HG03378 (cell line): ENCODE results near the gene THAP3.

Experiments
- ATAC-seq: cut with Tn5 transposase; IDR thresholded peaks from one replicate; pipeline ENCODE4 v1.9.1; 2021; ENCODE audit warnings: mild to moderate bottlenecking, moderate library complexity; ENCODE audit not compliant: unreplicated experiment

THAP3 gene

DNA sequence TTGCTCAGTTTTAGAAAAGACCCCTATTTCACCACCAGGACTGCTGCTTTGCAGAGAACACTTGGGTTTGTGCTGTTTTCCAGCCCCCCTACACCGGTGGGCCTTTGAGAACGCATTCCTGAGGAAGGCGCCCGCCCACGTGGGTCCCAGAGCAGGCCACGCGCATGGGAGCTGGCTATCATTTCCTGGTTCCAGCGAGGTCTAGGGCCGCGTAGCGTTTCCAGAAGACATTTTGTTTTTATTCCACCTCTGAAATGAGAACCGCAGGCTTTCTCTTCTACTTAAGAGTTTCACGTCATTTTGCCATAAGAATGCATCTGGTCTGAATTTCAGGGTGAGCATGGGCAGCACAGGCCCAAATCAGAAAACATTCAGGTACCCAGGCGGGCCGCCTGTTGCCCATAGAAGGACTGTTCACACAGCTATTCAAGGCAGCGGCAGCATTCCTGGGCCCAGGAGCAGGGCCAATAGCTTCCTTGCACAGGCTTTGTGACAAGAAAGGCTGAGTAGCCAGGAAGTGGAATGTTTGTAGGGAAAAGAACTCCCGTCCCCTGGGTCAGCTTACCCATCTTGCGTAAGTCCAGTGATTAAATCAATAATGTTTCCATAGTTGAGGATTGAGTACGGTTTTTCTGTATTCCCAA is 20.6 kb upstream of the THAP3 start:
- no peak for ATAC-seq

DNA sequence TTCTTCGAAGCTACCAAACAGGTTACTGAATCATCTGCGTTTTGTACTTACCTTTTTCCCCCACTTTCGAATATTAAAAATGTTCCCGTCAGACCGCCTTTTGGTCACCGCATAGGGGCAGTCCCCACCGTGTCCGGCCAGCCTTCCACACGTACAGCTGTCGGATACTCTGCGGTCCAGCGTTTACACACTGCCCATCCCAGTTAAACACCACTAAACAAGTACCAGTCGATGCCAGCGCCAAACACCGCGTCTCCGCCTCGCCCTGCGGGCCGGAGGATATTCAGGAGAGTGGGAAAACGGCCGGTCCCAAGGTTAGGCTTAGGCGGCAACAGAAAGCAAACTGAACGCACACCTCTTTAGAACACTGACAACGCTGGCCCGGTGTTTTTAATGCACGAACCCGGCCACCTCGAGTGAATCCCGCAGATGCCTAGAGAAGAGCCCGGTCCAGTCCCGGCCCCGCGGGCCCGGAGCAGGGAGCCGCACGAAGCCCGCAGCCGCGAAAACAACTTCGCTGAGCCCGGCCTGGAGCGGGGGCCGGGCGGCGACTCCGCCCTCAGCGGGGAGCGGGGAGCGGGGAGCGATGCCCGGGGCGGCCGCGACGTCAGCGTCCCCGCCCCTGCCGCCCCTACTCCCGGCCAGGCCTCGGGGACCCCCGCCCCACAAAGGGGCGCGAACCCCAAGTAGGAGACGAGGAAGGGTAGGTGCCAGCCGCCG is 11.9 kb upstream of the THAP3 start:
- ATAC-seq, result peak; percentile 21

DNA sequence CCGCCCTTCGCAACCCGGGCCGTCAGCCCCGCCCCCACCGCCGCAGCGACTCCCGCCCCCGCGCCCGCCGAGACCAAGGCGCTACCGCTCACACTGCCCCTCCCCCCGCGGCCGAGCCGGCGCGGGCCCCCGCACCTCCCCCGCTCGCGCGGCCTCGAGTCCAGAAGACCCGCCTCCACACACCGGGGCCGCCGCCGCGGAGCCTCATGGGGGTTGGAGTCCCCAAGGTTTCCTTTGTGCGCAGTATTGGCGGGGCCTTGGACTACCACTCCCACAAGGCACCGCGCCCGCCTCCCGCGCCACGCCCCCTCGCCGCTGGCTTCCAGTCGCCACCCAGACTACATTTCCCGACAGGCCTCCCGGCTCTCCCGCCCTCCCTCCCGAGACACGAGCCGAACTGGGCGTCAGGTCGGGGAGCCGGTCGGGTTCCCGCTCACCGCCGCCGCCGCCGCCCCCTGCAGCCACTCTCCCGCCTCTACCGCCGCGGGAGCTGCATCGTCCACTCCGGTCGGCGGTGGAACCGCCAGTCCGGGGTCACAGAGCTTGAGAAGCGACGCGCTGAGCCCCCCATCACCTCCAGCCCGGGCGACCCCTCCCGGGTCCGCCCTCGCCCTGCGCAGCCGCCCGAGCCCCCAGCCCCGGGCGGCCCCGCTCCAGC is 11.2 kb upstream of the THAP3 start, which contains the start of gene PHF13:
PHF13 (plus strand) TSS at position 371 of the 658 bp plus-strand sequence. CDS start 336 bp downstream, outside the sequence.
- ATAC-seq, result peak; percentile 80

DNA sequence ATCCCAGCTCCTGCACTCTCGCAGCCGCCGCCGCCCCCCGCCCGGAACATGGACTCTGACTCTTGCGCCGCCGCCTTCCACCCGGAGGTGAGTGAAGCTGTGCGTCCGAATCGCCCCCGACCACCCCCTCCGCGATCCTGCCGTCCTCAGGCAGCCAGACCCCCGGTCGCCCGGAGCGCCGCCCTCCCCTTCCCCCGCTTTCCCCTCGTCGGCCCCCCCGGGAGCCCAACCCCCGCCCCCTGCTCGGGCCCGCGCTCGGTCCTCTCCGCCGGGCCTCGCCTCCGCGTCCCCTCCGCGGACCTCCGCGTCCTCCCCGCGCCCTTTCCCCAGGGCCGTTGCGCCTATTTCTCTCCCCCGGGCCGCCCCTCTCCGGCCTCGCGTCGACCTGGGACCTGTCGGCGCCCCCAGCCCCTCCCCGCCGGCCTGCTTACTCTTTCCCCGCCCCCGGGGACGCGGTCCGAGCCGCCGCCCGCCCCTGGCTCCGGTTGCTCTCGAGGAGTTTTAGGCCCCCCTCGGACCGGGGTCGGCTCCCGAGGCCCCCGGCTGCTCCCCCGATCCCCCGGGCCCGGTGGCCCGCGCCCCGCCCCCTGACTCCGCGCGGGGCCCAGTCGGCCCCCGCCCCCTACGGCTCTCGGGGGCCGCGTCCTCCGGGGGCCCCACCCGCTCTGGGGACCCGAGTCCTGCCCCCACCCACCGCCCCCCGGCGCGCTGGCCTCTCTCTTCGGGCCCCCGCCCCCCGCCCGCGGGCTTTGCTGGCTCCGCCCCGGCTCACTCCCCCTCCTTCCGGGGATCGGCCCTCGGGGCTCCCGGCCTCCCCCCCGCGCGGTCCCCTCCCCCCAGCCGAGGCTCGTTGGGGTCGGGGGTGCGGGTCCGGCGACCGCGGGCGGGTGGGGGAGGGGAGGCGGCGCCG is 10.4 kb upstream of the THAP3 start:
- no peak for ATAC-seq

DNA sequence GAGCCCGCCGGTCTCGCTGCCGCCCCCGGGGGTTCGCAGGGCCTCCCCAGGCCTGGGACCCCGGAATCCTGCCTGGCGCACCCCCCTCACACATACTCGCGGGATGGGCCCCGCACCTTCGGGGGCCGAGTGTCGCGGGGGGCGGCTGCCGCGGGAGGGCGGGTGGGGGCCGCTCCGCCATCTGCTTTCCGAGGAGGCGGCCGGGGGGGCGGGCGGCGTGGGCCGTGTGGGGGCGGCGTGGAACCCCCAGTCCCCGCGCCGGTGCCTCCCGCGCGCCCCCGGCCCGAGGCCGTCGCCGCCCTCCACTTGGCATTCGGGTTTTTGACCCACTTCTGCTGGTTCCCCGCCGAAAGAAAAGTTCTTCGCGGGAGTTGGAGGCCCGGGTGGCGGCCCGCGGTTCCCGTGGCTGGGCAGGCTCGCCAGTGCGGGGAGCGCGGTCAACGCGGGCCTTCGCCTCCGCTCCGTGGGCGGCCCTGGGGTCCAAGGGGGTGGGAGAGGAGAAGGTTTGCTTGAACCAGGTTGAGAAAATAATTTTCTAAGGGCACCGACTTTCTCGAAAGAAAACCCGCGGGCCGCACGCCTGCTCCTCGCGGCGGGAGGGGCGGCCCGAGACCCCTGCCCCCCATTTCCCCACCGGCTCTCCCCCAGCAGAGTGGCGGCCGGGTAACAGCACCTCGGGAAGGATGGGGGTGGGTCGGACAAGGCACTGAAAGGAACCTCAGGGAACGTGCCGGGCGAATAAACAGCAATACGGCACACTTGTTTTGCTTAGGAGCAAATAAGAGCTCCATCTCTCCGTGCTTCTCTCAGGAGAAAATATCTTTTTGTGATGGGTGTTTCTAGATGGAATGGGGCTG is 9.5 kb upstream of the THAP3 start:
- no peak for ATAC-seq

DNA sequence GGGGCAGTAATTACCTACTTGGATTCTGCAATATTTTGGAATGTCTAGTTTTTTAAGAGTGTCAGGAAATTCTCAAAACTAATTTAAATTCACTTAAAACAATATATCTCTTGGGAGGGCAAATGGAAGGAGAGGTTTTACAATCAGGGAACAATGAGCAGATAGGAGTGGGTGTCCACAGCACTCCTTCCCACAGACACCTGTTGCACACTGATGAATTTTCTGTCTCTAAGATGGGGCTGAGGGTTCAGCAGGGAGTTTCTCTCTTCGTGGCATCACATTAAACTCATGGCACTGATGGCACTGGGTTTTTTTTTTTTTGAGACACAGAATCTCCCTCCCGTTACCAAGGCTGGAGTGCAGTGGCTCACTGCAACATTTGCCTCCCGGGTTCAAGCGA is 5.6 kb upstream of the THAP3 start:
- no peak for ATAC-seq

DNA sequence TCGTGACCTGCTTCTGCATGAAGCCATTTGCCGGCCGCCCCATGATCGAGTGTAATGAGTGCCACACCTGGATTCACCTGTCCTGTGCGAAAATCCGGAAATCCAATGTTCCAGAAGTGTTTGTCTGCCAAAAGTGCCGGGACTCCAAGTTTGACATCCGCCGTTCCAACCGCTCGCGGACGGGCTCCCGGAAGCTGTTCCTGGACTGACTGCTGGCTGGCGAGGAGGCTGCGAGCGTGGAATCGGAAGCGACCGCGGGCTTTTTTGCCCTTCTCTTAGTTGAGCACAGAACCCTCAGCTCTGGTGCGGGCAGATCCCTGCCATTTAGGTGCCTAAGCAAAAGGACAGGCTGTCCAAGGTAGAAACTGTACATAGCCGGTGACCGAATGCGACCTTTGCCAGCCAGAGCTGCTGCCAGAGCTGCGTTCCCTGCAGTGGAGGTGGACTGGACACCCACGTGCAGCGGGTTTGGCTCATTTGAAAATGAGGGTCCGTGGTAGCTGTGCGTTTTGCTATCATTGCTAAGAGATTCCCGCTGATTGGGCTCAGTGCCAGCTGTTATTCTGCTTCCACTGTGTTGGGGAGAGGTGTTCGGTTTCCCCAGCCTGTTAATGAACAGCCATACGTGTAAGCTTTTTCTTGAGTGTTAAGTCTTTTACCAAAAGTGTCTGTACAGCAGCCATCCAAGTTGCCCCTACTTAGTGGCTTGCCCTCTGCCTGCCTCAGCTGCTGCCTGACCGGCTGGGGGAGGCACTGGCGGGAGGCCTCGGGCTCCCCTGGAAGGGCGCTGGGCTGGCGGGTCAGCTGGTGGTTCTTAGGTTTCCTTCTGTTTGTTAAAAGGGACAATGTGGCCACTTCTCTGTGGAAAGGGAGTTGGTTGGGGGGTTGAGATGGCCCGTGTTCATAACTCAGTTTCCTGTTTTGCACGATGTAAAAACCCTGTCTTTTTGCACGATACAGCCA is 3.0 kb upstream of the THAP3 start:
- ATAC-seq, result no peak

DNA sequence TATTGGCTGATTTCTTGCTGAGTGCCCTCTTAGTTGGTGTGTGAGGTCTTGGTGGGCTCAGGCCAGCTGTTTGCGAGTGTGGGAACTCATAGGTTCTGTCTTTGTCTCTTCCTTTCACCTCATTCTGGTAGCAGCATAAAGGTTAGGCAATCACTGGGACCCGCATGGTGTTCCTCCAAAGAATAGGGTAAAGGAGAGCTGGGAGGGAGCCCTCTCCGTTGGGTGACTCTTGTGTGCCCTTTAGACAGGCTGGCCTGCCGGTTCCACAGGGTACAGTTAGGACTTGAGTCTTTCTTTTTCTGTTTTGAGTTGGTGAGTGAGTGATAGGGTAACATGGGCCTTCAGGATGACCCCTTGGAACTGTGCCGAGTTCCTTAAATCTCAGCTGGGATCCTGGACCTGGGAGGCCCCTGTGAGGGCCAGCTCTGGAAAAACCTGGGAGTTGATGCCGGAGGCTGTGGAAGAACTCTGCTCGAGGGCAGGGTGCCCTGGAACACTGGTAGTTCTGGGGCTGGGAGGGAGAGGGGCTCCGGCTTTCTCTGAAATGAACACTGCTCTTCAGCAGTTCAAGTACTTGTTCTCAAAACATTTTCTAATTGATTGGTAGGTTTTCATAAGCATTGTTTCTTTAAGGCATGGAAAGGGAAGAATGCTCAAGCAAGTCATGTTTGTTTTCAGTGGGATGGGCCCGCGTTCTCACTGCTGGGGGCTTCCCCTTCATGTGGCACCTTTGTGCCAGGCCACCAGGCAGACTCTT is 2.1 kb upstream of the THAP3 start:
- ATAC-seq, result no peak

DNA sequence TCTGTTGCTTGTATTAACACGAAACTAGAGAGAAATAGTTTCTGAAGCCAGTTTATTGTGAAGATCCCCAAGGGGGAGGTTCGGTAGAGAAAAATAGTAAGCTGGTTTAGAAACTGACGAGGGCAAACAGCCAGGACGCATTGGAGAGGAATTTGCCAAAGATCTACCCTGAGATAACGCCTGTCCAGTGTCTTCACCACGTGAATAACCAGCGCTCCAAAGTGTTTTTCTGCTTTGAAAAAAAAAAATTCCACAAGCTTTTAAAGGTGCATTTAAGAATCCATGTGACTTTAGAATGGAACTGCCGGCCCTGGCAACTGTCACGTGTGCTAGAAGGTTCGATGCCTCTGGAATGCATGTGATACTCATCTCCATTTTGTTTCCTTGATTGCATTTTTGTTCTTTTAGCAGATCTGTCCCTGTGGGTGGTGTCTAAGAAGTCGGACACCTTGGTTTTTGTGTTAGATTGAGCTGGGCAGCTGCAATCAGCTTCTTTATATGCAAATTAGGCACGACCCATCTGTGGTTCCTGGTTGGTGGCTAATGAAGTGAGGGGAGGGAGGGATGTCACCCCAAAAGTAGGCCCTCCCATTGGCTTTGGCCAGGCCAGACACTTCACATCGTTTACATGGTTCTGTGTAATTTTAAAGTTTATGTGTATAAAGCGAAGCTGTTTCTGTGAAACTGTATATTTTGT is 1.3 kb upstream of the THAP3 start:
- no peak for ATAC-seq

DNA sequence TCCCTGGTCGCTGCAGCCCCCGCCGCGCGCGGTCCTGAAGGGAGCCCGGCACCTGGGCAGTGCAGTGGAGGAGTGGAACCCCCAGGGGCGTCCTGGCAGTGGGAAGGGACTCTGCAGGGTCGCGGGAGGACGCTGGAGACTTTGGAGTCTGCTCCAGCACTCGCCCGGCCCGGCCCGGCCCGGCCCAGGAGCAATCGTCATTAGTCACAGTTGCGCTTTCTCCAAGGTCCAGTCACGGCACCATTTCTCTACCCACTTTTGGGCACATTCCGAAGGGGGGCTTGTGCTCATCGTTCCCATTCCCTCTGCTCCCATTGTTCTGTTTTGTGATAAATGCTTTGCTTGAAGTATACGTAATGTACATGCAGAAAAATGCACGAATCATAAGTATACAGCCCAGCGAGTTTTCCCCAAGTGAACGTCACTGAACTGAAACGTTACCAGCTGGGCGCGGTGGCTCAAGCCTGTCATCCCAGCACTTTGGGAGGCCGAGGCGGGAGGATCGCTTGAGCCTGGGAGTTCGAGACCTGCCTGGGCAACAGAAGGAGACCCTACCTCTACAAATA is 999 bp downstream of the THAP3 start:
- peak; percentile 12 for ATAC-seq

DNA sequence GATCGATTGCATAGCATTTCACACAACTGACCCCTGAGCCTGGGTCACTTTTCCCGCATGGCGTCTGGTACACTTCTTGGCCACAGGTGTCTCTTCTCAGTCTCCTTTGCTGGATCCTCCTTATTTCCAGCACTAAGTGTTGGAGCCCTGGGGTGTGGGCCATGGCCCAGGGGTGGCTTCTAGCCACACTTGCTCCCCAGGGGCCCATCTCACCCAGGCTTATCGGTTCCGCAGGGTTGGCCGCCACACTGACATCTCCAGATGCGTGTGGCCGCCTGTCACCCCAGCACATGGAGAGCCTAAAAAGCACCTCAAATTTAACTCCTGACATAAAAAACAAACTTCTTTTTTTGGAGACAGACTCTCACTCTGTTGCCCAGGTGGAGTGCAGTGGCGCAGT is 2.4 kb downstream of the THAP3 start:
- ATAC-seq, result no peak

DNA sequence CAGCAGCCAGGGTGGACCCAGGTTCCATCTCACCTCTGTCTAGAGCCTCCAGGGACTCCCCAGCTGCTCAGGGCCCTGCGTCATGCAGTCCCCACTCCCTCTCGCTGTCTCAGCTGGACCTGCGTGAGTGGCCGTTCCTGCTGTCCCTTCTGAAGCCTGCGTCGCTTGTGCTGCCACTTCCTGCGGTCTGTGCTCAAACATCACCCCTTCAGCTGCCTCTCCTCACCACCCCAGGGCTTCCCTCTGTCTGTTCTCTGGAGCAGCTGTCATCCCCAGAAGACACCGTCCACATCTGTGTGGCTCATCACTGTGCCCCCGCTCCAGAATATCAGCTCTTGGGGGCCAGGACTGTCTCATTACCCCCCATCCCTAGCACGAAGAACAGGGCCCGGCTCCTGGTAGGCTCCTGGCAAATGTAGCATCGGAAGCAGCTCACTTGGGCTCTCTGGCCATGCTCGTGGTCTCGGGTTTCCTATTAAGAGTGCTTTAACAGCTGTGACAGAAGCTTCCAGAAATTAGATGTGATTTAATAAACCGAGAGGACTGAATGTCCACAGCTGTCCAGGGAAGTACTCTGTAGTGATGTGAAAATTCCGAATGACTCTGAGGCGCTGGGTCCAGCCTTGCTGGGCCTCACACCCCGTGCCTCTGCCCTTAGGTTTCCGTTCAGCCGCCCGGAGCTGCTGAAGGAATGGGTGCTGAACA is 3.3 kb downstream of the THAP3 start:
- no peak for ATAC-seq

DNA sequence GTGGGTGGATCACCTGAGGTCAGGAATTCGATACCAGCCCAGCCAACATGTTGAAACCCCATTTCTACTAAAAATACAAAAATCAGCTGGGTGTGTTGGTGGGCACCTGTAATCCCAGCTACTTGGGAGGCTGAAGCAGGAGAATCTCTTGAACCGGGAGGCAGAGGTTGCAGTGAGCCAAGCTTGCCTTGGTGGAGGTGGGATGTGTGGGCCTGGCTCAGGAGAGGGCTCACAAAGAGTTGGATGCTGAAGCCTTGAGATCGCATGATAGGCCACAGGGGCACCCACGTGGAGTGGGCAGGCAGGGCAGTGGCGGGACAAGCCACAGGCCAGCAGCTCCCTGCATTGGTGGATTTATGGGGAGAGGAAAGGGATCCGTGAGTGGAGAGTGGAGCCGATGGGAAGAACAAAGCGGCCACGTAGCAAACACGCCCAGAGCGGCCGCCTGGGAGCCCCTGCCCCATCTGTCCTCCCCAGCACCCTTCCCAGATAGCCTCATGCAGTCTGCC is 4.4 kb downstream of the THAP3 start:
- ATAC-seq, result no peak

DNA sequence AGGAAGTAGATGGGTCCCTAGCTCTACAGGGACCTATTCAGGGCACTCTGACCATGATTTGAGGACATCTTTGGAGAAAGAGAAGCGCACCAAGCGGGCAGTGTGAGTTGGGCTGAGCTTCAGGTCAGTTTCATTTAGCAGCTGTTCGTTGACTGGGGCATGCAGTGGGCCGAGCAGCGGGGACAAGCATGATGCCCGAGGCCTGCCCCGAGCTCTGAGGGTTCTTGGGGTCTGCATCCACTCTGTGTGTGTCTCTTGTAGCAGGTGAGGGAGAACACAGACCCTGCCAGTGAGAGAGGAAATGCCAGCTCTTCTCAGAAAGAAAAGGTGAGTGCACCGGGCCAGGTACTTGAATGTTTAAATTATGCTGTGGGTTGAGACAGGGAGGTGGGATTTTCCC is 5.4 kb downstream of the THAP3 start:
- ATAC-seq, result no peak

DNA sequence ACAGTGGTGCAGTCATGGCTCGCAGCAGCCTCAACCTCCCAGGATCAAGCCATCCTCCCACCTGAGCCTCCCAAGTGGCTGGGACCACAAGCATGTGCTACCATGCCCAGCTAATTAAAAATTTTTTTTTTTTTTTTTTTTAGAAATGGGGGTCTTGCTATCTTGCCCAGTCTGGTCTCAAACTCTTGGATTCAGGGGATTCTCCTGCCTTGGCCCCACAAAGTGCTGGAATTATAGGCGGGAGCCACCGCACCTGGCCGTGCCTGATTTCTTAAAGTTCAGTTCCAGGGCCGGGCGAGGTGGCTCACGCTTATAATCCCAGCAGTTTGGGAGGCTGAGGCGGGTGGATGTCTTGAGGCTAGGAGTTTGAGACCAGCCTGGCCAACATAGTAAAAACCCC is 6.4 kb downstream of the THAP3 start:
- ATAC-seq, result no peak
